Mesenchymal stem cell (in vitro differentiated cells and primary cell): ENCODE data around the gene NTSR1.

Experiments
- DNase-seq: peaks from one replicate; pipeline ENCODE4 v3.0.0-alpha.2; 2013
- H2AFZ ChIP-seq: one replicate; pipeline ENCODE4 v1.6.1; 2013; ENCODE audit warnings: low read depth, mild to moderate bottlenecking, control low read depth, inconsistent platforms, low read length, moderate library complexity
- H2AK5ac ChIP-seq: 2 replicates; pipeline ENCODE4 v1.6.1; 2013; ENCODE audit warnings: low read length, moderate library complexity, mild to moderate bottlenecking, inconsistent platforms; ENCODE audit not compliant: severe bottlenecking
- H2BK120ac ChIP-seq: one replicate; pipeline ENCODE4 v1.6.1; 2013; ENCODE audit warnings: low read depth, mild to moderate bottlenecking, inconsistent platforms, low read length, moderate library complexity
- H2BK12ac ChIP-seq, 2 experiments: one replicate each; pipeline ENCODE4 v1.6.1; 2013; ENCODE audit warnings: inconsistent platforms in 2 of 2, low read length in 2 of 2, mild to moderate bottlenecking in 2 of 2, moderate library complexity in 2 of 2, control low read depth in 1 of 2
- H2BK15ac ChIP-seq: one replicate; pipeline ENCODE4 v1.6.1; 2013; ENCODE audit warnings: mild to moderate bottlenecking, low read depth, inconsistent platforms; ENCODE audit not compliant: poor library complexity, severe bottlenecking
- H2BK5ac ChIP-seq: 2 replicates; pipeline ENCODE4 v1.6.1; 2013; ENCODE audit warnings: low read depth, mild to moderate bottlenecking, low read length, control low read depth, inconsistent platforms; ENCODE audit not compliant: poor library complexity, severe bottlenecking
- H3K14ac ChIP-seq, 2 experiments: one replicate each; pipeline ENCODE4 v1.6.1; 2013; ENCODE audit warnings: inconsistent platforms in 2 of 2, low read length in 2 of 2, control low read depth in 1 of 2, mild to moderate bottlenecking in 1 of 2, moderate library complexity in 1 of 2
- H3K18ac ChIP-seq, 2 experiments: one replicate each; pipeline ENCODE4 v1.6.1; 2013; ENCODE audit warnings: inconsistent platforms in 2 of 2, low read length in 2 of 2, control low read depth in 1 of 2, low read depth in 1 of 2, mild to moderate bottlenecking in 1 of 2
- H3K23ac ChIP-seq, 2 experiments: one replicate each; pipeline ENCODE4 v1.6.1; 2013; ENCODE audit warnings: inconsistent platforms in 2 of 2, low read length in 2 of 2, mild to moderate bottlenecking in 2 of 2, moderate library complexity in 2 of 2, control low read depth in 1 of 2
- H3K27ac ChIP-seq: 2 replicates; pipeline ENCODE4 v1.5.1; 2013; ENCODE audit warnings: mild to moderate bottlenecking, moderate library complexity, low read length, control low read depth, inconsistent platforms; ENCODE audit not compliant: poor library complexity, severe bottlenecking
- H3K27me3 ChIP-seq, 2 experiments: 2 replicates each; pipeline versions ENCODE4 v1.6.1 to v1.7.0; 2013; ENCODE audit warnings: low read length in 2 of 2, mild to moderate bottlenecking in 2 of 2, moderate library complexity in 2 of 2, control low read depth in 1 of 2, inconsistent platforms in 1 of 2; ENCODE audit not compliant: control insufficient read depth in 1 of 2, insufficient read depth in 1 of 2
- H3K36me3 ChIP-seq, 2 experiments: 2 replicates each; pipeline versions ENCODE4 v1.6.1 to v1.7.0; 2013; ENCODE audit warnings: low read length in 2 of 2, control low read depth in 1 of 2, inconsistent platforms in 1 of 2, low read depth in 1 of 2, mild to moderate bottlenecking in 1 of 2; ENCODE audit not compliant: insufficient read depth in 2 of 2, control insufficient read depth in 1 of 2
- H3K4ac ChIP-seq, 2 experiments: one replicate each; pipeline ENCODE4 v1.6.1; 2013; ENCODE audit warnings: inconsistent platforms in 2 of 2, low read length in 2 of 2, mild to moderate bottlenecking in 2 of 2, moderate library complexity in 2 of 2, control low read depth in 1 of 2, low read depth in 1 of 2
- H3K4me1 ChIP-seq: 2 replicates; pipeline ENCODE4 v1.6.1; 2013; ENCODE audit warnings: low read depth, low read length, control low read depth; ENCODE audit not compliant: control insufficient read depth, insufficient read depth
- H3K4me2 ChIP-seq: 2 replicates; pipeline ENCODE4 v1.6.1; 2013; ENCODE audit warnings: low read length, mild to moderate bottlenecking, inconsistent platforms; ENCODE audit not compliant: poor library complexity, severe bottlenecking
- H3K4me3 ChIP-seq, 2 experiments: 2 replicates each; pipeline versions ENCODE4 v1.5.1 to v1.7.0; 2013; ENCODE audit warnings: low read length in 2 of 2, mild to moderate bottlenecking in 2 of 2, control low read depth in 1 of 2, low read depth in 1 of 2; ENCODE audit not compliant: insufficient read depth in 1 of 2
- H3K79me1 ChIP-seq: replicated peaks from 2 replicates; pipeline ENCODE4 v1.6.1; 2013; ENCODE audit warnings: mild to moderate bottlenecking, control low read depth, low read length, inconsistent platforms; ENCODE audit not compliant: poor library complexity, severe bottlenecking
- H3K9ac ChIP-seq: 2 replicates; pipeline ENCODE4 v1.7.0; 2013; ENCODE audit warnings: mild to moderate bottlenecking, low read length, moderate library complexity
- H3K9me3 ChIP-seq: 2 replicates; pipeline ENCODE4 v1.7.0; 2013; ENCODE audit warnings: mild to moderate bottlenecking, low read length; ENCODE audit not compliant: control insufficient read depth
- H4K8ac ChIP-seq: one replicate; pipeline ENCODE4 v1.6.1; 2013; ENCODE audit warnings: inconsistent platforms, mild to moderate bottlenecking, low read length, moderate library complexity
- H4K91ac ChIP-seq: one replicate; pipeline ENCODE4 v1.6.1; 2013; ENCODE audit warnings: mild to moderate bottlenecking, low read length, inconsistent platforms
- WGBS: methylation state at CpG from one replicate; pipeline ENCODE4 v1.1.7; 2013; ENCODE audit warnings: mixed read lengths; 5-methylcytosine and 5-hydroxymethylcytosine counted together

Gene NTSR1

DNA sequence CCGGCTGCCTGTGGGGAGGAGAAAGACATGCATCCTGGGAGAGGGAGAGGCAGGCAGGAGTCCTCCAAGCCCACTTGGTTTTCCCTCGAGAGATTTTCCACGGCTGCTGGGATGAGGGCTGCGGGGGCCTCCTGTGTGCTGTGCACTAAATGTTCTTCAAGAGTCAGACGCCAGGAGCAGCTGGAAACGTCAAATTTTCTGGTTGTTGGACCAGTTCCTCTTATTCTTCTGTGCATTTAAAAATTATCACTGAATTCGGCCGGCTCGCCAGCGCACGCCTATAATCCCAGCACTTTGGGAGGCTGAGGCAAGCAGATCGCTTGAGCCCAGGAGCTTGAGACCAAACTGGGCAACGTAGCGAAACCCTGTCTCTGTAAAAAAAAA lies 32.8 kb upstream of the NTSR1 start:
- Histone ChIP-seq H3K79me1 (no peaks in the 10 kb centered on the region), H3K4me2 (no peak overlapping the region), H3K4me3 (no peak overlapping the region), H2BK5ac (no peak overlapping the region), H2AK5ac (no peak overlapping the region), H2BK120ac (no peak overlapping the region), H3K18ac (no peak overlapping the region), H3K4ac (no peak overlapping the region), H2BK12ac (no peak overlapping the region), H3K27me3 (peaks cover 14 to 15% of the 10 kb centered on the region in 2 experiments), H4K91ac (no peak overlapping the region), H3K14ac (no peak overlapping the region), H2AFZ (no peak overlapping the region), H3K27ac (no peak overlapping the region), H2BK15ac (no peak overlapping the region), H4K8ac (no peak overlapping the region), H3K9me3 (peaks cover 13% of the 10 kb centered on the region), H3K23ac (no peak overlapping the region), H3K36me3 (peaks cover 0 to 21% of the 10 kb centered on the region in 2 experiments), H3K4me1 (no peaks in the 10 kb centered on the region), H3K9ac (no peak overlapping the region)
- WGBS, result 89% methylated on average over 14 of the region's 14 CpGs
- no peak for DNase-seq

DNA sequence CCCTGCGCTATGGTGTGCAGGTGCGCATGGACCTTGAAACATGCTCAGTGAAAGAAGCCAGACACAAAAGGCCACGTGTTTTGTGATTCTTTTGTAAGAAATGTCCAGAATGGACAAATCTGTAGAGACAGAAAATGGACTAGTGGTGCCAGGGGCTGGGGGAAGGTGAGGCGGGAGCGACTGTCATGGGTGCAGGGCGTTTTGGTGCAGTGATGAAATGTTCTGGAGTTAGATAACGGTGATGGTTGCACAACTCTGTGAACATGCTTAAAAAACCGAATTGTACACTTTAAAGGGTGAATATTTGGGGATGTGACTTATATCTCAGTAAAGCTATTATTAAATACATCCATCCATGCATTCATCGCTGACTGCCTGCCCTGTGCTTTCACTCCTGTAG lies 31.7 kb upstream of the NTSR1 start:
- DNase-seq, result no peak
- Histone ChIP-seq H3K4me3 (no peak overlapping the region), H3K4me1 (no peaks in the 10 kb centered on the region), H3K9me3 (peaks cover 13% of the 10 kb centered on the region), H2BK12ac (no peak overlapping the region), H3K4ac (no peak overlapping the region), H2BK120ac (no peak overlapping the region), H4K8ac (no peak overlapping the region), H3K9ac (no peak overlapping the region), H3K27me3 (peaks cover 18 to 22% of the 10 kb centered on the region in 2 experiments), H2BK15ac (no peak overlapping the region), H3K79me1 (no peaks in the 10 kb centered on the region), H2AFZ (no peak overlapping the region), H3K27ac (no peak overlapping the region), H3K18ac (no peak overlapping the region), H4K91ac (no peak overlapping the region), H3K23ac (no peak overlapping the region), H2BK5ac (no peak overlapping the region), H2AK5ac (no peak overlapping the region), H3K14ac (no peak overlapping the region), H3K4me2 (no peak overlapping the region), H3K36me3 (peaks cover 0 to 11% of the 10 kb centered on the region in 2 experiments)
- WGBS, result 94% methylated on average over 7 of the region's 9 CpGs

DNA sequence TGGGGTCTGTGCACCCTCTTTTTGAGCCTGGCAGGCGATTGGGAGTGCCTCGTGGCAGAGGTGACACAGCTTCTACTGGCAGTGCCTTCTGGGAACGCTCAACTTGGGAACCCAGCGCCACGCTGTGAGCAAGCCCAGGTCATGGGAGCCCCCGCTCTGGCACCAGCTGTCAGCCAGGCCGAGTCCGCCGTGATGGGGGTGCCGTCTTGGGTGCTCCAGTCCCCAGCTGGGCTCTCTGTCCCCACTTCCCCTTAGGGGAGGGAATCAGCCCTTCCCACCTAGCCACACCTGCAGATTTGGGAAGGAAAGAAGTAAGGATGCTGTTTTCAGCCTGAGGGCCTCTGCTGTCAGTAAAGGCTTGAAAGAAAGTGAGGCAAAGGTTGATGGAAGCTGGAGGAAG lies 31.0 kb upstream of the NTSR1 start:
- Histone ChIP-seq H3K23ac (no peak overlapping the region), H2BK5ac (no peak overlapping the region), H2BK15ac (no peak overlapping the region), H2AFZ (no peak overlapping the region), H3K27me3 (peaks cover 24 to 29% of the 10 kb centered on the region in 2 experiments), H2AK5ac (no peak overlapping the region), H2BK120ac (no peak overlapping the region), H3K4me3 (no peak overlapping the region), H2BK12ac (no peak overlapping the region), H3K79me1 (no peaks in the 10 kb centered on the region), H4K91ac (no peak overlapping the region), H3K4me1 (no peaks in the 10 kb centered on the region), H3K9ac (no peak overlapping the region), H3K18ac (no peak overlapping the region), H3K36me3 (peaks cover 0 to 5% of the 10 kb centered on the region in 2 experiments), H3K4ac (no peak overlapping the region), H4K8ac (no peak overlapping the region), H3K27ac (no peak overlapping the region), H3K4me2 (no peak overlapping the region), H3K14ac (no peak overlapping the region), H3K9me3 (peaks cover 13% of the 10 kb centered on the region)
- no peak for DNase-seq
- 83% methylated on average over 10 of the region's 10 CpGs for WGBS

DNA sequence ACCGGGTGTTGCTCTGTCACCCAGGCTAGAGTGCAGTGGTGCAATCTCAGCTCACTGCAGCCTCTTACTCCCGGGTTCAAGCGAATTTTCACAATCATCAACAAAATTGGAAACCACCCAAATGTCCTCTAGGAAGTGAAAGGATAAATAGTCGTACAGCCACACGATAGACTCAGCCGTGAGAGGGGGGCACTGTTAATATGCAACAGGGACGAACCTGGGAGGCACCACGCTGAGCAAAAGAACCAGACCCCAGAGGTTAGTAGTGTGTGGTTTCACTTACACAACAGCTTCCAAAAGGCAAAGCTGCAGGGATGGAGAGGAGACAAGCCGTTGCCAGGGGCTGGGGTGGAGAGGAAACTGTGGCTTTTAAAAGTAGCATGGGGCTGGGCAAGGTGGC lies 30.1 kb upstream of the NTSR1 start:
- Histone ChIP-seq H3K27ac (no peak overlapping the region), H2AFZ (no peak overlapping the region), H3K9ac (no peak overlapping the region), H3K27me3 (peaks cover 24 to 38% of the 10 kb centered on the region in 2 experiments), H2BK120ac (no peak overlapping the region), H3K14ac (no peak overlapping the region), H2AK5ac (no peak overlapping the region), H2BK5ac (no peak overlapping the region), H3K18ac (no peak overlapping the region), H3K36me3 (peaks cover 0 to 4% of the 10 kb centered on the region in 2 experiments), H4K8ac (no peak overlapping the region), H3K4me3 (no peak overlapping the region), H3K79me1 (no peaks in the 10 kb centered on the region), H3K9me3 (peaks cover 13% of the 10 kb centered on the region), H2BK15ac (no peak overlapping the region), H3K4ac (no peak overlapping the region), H3K4me1 (no peaks in the 10 kb centered on the region), H3K23ac (no peak overlapping the region), H2BK12ac (no peak overlapping the region), H3K4me2 (no peak overlapping the region), H4K91ac (no peak overlapping the region)
- 79% methylated on average over 9 of the region's 9 CpGs for WGBS
- no peak for DNase-seq
